NB4 (cell line): ENCODE measurements around the gene KRTAP17-1.

Experiments used
- DNase-seq: peaks from one replicate; pipeline ENCODE4 v3.0.0; 2010; ENCODE audit warnings: low read depth
- H3K4me3 ChIP-seq: one replicate; pipeline ENCODE4 v1.5.1; 2011; ENCODE audit warnings: mild to moderate bottlenecking, low read depth, low read length, moderate library complexity
- MAX ChIP-seq: IDR thresholded peaks from 2 replicates; pipeline ENCODE4 v1.6.1; 2011; ENCODE audit warnings: low read depth, low read length
- MYC ChIP-seq: IDR thresholded peaks from 2 replicates; pipeline ENCODE4 v1.6.1; 2011; ENCODE audit warnings: low read depth, low read length
- POLR2A ChIP-seq: IDR thresholded peaks from 2 replicates; pipeline ENCODE4 v1.6.1; 2011; ENCODE audit warnings: mild to moderate bottlenecking; ENCODE audit not compliant: insufficient read length; ENCODE audit errors: extremely low read depth
- TF ChIP-seq, protein P1 (sequence below): IDR thresholded peaks from one replicate; pipeline ENCODE4 v1.5.1; 2012; ENCODE audit warnings: low read depth, low read length

KRTAP17-1 gene

GRCh38 chr17:41327411-41328120 is 12.1 kb upstream of the KRTAP17-1 start:
- no peak overlapping the region for H3K4me3 ChIP-seq
- TF ChIP-seq MYC (no peak), POLR2A (no peak), MAX (no peak)
- TF ChIP-seq, protein P1, sequence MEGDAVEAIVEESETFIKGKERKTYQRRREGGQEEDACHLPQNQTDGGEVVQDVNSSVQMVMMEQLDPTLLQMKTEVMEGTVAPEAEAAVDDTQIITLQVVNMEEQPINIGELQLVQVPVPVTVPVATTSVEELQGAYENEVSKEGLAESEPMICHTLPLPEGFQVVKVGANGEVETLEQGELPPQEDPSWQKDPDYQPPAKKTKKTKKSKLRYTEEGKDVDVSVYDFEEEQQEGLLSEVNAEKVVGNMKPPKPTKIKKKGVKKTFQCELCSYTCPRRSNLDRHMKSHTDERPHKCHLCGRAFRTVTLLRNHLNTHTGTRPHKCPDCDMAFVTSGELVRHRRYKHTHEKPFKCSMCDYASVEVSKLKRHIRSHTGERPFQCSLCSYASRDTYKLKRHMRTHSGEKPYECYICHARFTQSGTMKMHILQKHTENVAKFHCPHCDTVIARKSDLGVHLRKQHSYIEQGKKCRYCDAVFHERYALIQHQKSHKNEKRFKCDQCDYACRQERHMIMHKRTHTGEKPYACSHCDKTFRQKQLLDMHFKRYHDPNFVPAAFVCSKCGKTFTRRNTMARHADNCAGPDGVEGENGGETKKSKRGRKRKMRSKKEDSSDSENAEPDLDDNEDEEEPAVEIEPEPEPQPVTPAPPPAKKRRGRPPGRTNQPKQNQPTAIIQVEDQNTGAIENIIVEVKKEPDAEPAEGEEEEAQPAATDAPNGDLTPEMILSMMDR: no peak
- no peak for DNase-seq

- TF ChIP-seq MAX: no peak
- TF ChIP-seq, protein P1: no peak
- TF ChIP-seq POLR2A: no peak
- no peak for TF ChIP-seq MYC
- H3K4me3 ChIP-seq: no peak overlapping the region
- peak; percentile 10 for DNase-seq
These were observed 10.9 kb upstream of the KRTAP17-1 start for GRCh38 chr17:41326173-41327145.

DNA sequence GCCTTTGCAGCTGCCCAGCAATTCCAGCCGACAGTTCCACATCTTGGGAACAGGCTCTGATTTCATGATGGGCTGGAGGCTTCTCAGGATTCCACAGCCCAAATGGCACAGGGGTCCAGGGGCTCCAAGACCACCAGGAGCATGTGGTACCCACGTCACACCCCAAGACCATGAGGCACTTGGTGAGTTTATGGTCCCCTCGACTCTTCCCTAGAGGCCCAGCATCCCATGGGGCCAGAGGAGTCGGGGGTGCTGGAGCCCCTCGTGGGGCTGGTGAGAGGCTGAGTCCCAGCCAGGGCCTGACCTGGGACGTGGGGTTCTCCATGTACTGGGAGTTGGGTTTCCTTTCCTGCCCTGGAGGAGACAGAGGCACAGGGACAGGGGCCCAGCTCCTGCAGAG is 10.1 kb upstream of the KRTAP17-1 start:
- DNase-seq: no peak
- TF ChIP-seq, protein P1: no peak
- TF ChIP-seq POLR2A (no peak), MAX (no peak), MYC (no peak)
- no peak overlapping the region for H3K4me3 ChIP-seq

DNA sequence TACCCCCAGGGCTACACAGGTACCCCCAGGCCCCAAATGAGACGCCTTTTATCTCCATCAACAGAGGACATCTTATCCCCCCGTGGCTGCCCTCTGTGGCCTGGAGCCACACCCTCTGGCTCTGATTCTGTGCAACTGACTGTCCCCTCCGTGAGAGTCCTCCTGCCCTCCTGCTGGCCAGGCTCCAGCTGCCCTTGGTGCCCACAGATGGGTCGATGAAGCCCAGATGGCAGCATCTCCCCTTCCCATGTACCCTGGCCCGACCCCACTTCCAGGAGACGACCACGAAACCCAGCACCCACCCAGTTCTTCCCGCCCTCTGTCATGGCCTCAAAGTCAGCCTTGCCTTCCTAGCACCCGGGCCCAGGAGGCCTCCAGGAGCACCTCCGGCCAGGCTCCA is 9.6 kb upstream of the KRTAP17-1 start:
- no peak for DNase-seq
- H3K4me3 ChIP-seq: no peak overlapping the region
- TF ChIP-seq, protein P1: no peak
- TF ChIP-seq MAX: no peak
- no peak for TF ChIP-seq POLR2A
- no peak for TF ChIP-seq MYC

DNA sequence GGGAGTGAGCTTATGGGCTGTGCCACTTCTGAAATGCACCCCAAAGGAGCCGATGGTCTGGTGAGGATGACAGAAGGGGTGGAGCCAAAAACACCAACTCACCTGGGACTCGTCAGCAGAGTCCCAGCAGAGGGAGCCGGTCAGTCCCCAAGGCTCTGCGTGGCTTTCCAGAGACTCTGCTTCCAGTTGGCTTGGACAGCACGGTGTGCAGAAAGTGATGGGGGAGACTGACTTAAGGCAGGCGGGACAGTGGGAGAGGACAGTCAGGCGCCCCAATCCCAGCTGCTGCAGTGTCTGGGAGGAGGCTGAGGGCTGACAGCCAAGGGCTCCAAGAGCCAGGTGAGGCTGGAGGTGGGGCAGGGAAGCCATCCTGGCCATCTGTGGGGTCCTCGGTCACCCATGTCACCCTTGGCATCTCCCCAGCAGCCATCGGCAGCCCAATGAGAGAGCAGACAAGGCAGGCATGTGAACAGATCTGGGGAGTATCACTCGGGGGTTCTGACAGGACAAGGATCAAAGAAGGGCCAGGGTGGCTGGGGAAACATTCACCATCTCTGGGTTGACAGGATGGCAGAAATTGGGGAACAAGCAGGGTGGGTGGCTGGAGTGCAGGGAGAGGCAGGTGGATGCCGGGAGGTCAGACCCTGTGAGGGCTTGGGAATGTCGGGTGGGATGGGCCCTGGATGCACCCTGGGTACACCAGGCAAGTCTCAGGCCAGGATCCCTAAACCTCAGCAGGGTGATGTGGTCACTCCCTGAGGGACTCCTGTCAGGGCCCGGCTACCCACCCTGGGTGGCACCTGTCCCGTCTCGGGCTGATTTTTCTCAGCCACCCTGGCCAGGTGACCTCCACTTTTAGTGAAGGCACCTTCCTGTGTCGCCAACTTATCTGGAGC is 8.9 kb upstream of the KRTAP17-1 start:
- no peak for TF ChIP-seq MYC
- TF ChIP-seq, protein P1: no peak
- TF ChIP-seq POLR2A: no peak
- no peak for TF ChIP-seq MAX

More for the DNA sequence above, 8.9 kb upstream of the KRTAP17-1 start:
- DNase-seq: no peak
- H3K4me3 ChIP-seq: no peak overlapping the region
